Breast epithelium (tissue), 3 donors: ENCODE data around the gene PCIF1.

ENCODE experiments used
- CTCF ChIP-seq, 3 donors: fragments of 450-650 bp; IDR thresholded peaks; one replicate each; pipeline ENCODE4 v1.5.1; 2016 to 2017; ENCODE audit warnings: antibody characterized with exemption in 3 of 3, mild to moderate bottlenecking in 3 of 3, moderate library complexity in 3 of 3
- POLR2A ChIP-seq: fragments of 450-650 bp; IDR thresholded peaks from one replicate; pipeline ENCODE4 v1.6.1; 2016; ENCODE audit warnings: antibody characterized with exemption, mild to moderate bottlenecking, moderate library complexity

- TF ChIP-seq CTCF (IDR thresholded peaks at IDR 0.05) (no peak), POLR2A (no peak)
Measured at GRCh38 chr20:45927071-45927878, 7.2 kb upstream of the PCIF1 start.
